HG03095 (cell line): ENCODE measurements around the gene SLC27A4.

Experiments used
- ATAC-seq: cut with Tn5 transposase; IDR thresholded peaks from one replicate; pipeline ENCODE4 v1.9.1; 2021; ENCODE audit warnings: moderate library complexity; ENCODE audit not compliant: unreplicated experiment

The SLC27A4 gene

GRCh38 chr9:128361986-128362646, 21.8 kb downstream of the SLC27A4 start:
- peak; percentile 76 for ATAC-seq

DNA sequence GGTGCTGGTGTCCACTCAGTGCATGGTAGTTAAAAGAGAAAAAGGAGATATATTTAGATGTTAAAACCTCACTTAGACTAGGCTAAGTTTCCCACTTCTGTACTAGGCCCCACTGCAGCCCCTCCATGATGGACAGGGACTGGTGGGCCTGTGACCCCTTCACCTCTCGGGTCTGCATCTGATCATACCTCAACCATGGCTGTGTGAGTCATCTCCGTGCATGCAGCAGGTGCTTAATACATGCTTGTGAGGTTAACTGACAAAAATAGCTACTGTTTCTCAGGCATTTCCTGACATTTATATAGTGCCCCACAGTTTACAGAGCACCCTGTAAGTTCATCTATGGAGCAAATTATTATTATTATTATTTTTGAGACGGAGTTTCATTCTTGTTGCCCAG, 22.4 kb downstream of the SLC27A4 start:
- ATAC-seq = no peak

- ATAC-seq = no peak
These were observed 25.2 kb downstream of the SLC27A4 start for GRCh38 chr9:128365525-128365924.

GRCh38 chr9:128369024-128369706, 28.8 kb downstream of the SLC27A4 start:
- no peak for ATAC-seq

DNA sequence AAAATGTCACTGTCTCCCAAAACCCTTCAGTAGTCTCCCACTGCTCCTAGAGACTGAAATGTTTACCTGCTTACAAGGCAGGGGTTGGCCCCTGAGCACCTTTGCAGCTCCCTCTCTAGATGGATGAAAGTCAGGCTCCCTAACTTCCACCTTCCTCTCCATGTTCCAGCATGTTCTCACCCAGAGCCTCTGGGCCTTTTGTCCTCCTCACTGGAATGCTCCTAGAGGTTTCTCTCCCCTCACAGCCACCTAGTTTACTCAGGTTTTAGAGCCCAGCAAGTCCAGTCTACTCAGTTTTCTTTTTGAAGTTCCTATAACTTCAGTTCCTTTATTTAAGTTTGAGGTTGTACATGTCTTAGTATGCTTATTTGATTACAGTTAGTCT, 30.0 kb downstream of the SLC27A4 start:
- ATAC-seq = no peak

GRCh38 chr9:128370752-128371629, 30.7 kb downstream of the SLC27A4 start, which contains the start of gene URM1:
Gene URM1 (plus strand): TSS chr9:128371374. CDS start chr9:128371381, 7 bp downstream.
- ATAC-seq = peak; percentile 80

GRCh38 chr9:128371630-128372117, 31.3 kb downstream of the SLC27A4 start:
- no peak for ATAC-seq

GRCh38 chr9:128372188-128372641, 31.9 kb downstream of the SLC27A4 start:
- ATAC-seq = no peak

GRCh38 chr9:128372784-128373183, 32.5 kb downstream of the SLC27A4 start:
- no peak for ATAC-seq

GRCh38 chr9:128374221-128374675, 33.9 kb downstream of the SLC27A4 start:
- ATAC-seq = no peak

- ATAC-seq = no peak
These were observed 35.5 kb downstream of the SLC27A4 start for GRCh38 chr9:128375865-128376264.

- ATAC-seq = no peak
These were observed 41.9 kb downstream of the SLC27A4 start for GRCh38 chr9:128382261-128382660.

DNA sequence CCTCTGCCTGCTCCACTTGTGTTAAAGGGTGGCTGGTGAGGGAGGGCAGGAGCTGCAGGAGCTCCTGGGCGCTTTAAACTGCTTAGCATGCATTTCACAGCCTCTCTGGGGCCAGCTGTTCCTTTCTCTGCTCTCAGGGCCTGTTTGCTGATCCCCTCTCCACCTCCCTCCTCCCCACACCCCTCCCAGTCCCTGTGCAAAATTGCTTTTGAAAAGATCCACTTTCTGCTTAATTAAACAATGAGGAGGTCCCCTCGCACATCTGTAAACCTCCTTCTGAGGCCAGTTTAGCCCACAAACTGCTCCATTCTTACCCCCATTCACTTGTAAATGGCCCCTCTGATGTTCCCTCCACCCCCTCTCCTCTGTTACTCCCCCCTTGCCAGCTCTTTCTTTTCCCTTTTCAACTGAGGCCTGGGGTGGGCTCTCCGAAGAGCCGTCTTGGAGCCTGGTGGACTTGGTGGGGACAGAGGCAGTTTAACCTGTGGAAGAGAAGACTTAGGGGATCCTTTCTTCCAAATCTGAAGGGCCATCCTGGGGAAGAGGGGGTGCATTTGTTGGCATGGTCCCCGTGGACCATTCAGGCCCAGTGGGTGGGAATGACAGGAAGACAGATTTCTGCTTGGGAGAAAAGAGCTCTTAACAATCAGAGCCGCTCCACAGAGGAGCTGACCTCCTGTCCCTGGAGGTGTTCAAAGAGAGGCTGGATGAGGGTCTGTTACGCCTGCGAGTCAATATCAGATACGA, 42.9 kb downstream of the SLC27A4 start:
- ATAC-seq = no peak

DNA sequence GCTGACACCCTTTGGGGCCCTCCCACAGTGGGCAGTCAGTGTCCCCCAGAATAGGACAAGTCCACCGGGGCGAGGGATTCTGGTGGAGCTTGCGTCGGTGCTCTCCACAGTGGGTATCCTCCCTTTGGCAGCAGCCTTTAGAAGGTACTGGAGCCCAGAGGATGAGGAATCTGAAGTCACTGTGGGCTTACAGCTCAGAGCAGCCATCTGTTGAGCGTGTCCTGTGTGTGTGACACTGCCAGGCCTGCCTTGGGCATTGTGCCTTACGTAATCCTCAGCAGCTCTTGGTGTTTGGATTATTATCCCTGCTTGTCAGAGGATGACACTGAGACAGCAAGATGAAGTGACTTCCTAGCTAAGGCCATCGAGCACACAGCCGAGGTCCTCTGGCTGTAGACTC, 43.5 kb downstream of the SLC27A4 start:
- ATAC-seq = no peak

- ATAC-seq = no peak
These were observed 44.6 kb downstream of the SLC27A4 start for GRCh38 chr9:128384801-128385495.

DNA sequence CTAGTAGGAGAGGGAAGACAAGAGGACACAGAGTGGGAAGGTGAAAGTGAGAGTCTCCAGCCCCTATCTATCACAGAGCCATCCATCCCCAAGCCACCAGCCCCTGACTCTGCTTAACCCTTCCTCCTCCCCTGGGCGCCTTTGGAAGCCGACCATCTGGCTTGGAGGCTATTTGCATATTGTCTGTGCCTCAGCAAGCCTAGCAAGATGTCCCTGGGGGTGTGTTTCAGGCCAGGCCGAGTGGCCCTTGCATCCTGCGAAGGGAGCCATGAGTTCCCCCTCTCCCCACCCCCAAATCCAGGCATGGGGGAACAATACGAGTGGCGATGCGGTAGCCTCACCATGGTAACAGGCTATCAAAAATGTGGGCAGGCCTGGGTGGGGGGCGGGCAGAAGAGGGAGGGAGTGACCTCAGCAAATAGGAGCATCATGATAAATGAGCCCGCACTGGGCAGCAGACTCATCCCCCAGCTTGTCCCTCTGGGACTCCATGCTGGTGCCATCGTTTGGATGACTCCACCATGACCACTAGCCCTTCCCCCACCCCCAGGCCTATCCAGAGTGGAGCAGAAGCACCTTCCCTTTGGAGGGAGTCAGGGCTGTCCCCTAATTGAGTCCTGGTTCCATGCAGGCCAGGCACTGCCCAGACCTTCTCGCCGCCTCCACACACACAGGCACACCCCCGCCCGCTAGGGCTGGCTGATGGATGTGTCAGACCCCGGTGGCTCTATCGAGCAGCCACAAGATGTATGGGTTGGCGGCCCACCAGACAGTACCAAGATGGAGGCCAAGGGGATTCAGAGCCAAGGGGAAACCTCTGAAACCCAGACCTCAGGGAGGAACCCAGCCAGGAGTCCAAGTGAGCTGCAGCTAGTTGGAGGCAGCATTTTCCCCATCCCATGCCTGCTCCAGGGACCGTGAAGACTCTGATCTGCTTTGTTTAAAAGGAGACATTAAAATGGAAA, 45.5 kb downstream of the SLC27A4 start:
- ATAC-seq = no peak

GRCh38 chr9:128388150-128388549, 47.8 kb downstream of the SLC27A4 start:
- ATAC-seq = no peak

GRCh38 chr9:128389395-128390149, 49.2 kb downstream of the SLC27A4 start:
- no peak for ATAC-seq
